Measurements from ENCODE around the gene RBM15.

Gene RBM15

DNA sequence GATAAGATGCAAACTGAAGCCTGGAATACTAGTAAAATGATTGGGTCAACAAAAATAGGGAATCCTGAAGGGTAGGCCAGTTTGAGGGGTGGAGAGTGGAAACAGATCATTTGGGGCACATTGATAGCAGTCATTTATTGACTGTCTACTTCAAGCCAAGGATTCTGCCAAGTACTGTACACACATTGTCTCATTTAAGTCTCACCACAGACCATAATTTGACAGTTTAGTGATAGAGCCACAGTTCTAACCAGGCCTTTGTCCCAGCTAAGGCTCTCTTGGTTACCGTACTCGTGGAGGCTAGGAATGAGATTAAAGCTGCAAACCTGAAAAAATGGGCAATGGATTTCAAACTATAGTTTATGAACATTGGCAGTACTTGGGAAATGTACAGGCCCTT is 11.2 kb downstream of the RBM15 start:
- DNase-seq: no peak

DNA sequence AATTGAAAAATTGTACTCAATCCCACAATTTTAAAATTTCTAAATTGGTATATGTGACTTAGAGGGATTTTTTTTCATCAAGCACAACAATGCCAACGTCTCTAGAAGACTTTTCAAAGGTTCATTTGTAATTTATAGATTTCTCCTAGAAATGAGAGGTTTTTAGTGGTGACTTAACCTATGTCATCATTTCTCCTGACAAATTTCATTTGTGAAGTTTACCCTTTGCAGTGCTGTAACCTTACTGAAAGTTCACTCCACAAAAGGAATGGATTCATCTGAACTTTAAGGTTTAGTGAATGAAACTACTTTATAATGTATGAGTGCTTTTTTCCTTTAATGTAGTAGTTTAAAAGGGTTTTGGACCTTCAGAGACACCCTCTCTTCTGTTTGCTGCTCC is 16.1 kb downstream of the RBM15 start:
- DNase-seq: no peak

DNA sequence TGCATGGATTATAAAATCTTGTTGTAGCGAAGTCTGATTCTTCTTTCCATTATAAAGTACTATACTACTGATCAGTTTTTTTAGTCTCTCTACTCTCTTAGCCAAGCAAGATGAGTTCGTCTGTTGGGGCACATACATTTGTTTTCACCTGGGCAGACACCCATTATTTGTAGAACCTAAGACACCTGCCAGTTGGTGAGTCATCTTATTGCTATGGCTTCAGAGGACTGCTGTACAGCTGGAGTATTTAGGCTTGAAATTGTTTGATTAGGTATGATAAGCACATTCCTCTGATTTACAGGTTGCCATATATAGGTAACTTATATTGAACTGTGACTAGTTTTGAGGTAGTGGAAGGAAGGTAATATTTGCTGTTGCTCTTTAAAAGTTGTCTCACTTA is 17.2 kb downstream of the RBM15 start:
- no peak for DNase-seq

- DNase-seq: no peak
These were observed 21.3 kb downstream of the RBM15 start for GRCh38 chr1:110360431-110360830.

- no peak for DNase-seq
These were observed 22.7 kb downstream of the RBM15 start for GRCh38 chr1:110361856-110362255.

- DNase-seq: no peak
These were observed 25.0 kb downstream of the RBM15 start for GRCh38 chr1:110364221-110364620.

GRCh38 chr1:110370827-110371226 is 31.6 kb downstream of the RBM15 start:
- DNase-seq: no peak

DNA sequence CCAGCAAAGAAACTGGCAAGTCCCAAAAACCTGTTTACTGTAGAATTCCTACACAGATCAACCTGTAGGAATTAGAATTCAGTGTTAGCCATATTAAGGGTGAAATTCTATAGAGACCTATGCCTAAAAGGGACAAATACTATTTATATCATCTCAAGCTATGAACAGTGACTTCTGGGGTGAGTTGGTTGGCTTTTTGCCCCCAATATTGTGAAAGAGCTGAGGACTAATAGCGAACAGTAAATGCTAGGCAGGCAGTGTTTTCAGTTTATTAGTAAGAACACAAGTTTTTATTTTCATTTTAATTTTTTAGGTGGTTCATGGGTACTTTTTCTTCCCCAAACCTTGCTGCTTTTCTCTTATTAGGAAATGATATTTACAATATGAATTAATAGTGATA is 36.3 kb downstream of the RBM15 start:
- no peak for DNase-seq

DNA sequence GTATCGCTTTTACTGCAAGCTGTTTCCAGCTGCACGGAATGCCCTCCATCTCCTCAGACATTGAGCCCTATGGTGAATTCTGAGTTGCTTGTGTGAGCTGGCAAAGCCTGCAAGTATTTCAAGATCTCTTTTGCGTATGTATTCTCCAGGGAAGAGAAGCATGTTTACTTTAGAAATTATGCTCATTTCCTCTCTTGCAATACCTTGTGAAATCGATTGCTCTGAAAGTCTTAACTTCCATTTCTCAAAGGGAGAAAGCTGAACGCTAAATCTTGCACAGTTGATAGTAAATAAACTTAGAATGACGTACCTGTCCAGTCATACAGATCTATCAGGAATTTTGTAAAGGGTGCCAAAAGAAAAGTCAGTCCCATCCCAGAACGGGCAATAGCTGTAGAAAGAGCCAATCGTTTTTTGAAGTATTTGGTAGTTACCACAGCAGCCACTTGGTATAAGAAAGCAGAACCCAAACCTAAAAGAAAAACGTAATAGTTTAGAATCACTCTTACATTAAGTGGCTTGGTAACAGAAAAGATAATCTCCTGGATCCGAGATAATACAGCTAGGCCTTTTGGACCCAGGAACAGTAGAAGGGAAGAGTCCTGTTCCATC is 41.6 kb downstream of the RBM15 start:
- peak in 1 of 2 donors; percentile 26 for DNase-seq

- DNase-seq: no peak
These were observed 44.2 kb downstream of the RBM15 start for GRCh38 chr1:110383251-110383990.

DNA sequence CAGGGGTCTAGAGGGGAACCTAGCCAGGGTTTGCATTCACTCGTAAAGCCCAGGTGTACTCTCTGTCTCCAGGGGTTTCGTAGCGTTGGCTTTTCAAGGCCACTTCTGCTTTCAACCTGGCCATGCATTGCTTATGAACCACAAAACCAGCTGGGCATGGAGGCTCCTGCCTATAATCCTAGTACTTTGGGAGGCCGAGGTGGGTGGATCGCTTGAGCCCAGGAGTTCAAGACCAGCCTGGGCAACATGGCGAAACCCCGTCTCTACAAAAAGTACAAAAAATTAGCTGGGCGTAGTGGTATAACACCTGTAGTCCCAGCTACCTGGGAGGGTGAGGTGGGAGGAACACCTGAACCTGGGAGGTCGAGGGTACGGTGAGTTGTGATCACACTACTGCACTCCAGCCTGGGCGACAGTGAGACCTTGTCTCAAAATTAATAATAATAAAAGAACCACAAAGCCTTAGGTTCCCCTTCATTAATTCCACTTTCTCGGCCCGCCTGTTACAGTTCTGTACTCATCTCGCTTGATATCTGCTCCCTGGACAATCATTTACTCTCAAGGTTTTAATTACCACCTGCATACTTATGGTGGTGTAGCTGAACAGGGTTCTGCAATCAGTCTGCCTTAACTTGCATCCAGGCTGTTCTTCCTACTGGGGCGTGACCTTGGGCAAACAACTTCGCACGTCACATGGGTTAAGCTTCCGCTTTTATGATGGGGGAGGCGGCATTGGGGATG is 45.6 kb downstream of the RBM15 start:
- peak in 1 of 2 donors; percentile 79 for DNase-seq

DNA sequence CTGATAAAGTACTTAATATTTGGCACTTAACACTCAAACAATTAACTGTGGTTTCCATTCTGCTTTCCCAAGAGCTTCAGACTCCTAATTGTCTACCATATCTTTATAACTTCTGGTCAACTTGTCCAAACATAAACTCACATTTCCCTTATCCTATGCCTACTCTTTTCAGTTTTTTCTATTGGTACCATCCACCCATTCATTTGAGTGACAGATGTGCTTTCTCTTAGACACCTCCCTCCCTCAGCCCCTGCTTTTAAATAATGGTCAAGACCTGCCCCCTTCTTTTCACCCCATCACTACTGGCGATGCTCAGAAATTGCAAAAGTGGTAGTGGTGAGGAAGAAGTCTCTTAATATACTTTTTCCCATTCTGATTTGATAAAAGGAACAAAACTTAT is 46.2 kb downstream of the RBM15 start:
- no peak for DNase-seq

DNA sequence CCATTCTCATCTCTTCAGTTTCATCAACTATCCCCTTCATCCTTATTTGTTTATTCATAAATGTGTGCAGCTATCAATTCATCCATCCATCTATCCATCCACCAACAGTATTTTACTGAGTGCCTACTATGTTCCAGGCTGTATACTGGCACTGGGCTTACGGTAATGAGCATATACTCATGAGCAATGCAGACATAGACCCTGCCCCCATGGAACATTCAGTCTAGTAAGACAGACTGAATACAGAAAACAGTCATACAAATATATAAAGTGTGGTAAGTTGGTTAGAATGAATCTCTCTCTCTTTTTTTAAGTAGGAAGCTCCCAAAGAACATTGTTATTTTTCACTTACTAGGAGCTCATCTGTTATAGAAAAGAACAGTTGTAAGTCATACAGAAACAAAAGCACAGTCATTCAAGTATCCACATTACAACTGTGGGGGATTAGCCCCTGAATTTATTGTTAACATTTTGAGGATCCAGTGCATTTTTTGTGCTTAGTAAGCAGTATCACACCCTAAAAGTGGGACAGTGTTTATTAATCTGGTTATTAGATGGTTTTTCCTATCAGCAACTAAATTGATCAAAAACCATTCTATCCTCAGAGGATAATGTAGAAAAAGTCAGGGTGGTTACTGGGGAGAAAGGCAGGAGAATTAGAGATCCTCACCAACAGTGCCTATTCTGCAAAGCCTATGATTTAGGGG is 48.0 kb downstream of the RBM15 start:
- no peak for DNase-seq

DNA sequence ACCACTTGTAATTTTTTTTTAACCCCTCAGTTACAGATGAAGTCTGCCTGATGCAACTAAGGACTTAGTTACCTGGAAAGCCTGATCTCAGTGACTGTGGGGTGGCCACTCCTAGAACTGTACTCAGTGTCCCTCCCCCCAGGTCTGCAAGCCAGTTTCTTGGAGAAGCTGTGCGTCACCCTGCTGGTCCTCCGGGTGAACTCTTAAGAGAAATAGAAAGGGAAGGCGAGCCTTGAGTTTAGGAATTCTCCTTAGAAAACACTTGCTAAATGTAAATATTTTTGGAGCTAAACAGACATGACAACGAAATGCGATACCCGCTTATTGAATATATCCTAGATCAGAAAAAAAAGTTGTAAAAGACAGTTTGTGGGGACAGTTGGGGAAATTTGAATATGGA is 50.9 kb downstream of the RBM15 start:
- no peak for DNase-seq

DNA sequence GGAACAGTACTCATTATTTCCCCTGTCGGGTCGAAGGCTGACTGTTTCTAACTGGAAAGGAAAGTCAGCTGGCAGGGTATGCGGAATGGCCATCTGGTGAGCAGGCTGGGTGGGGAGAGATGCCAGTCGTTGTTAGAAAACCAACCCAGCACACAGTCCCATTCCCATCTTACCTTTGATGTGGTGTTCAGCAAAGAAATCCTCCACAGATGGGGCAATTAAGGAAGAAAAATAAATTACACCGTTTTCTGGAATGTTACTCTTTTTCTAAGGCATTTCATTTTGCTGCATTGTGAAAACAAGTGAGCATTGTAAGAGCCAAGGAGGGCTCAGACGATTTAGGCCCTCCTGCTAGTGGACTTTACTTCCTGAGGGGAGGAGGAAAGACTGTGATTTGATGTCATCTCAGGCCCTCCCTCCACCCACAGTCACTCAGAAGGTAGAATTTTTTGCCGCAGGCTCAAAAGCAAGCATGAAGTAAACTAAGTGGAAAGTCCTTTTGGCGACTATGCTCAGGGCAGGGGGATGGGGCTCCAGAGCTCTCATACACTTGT is 51.6 kb downstream of the RBM15 start, which contains the start of gene SLC16A4:
TSS of gene SLC16A4 (minus strand) at position 335 of the 554 bp plus-strand sequence. CDS start 1,703 bp downstream, outside the sequence.
- DNase-seq: no peak

- no peak for DNase-seq
These were observed 54.1 kb downstream of the RBM15 start for GRCh38 chr1:110393286-110393685.

- DNase-seq: no peak
These were observed 54.7 kb downstream of the RBM15 start for GRCh38 chr1:110393691-110394492.

- no peak for DNase-seq
These were observed 55.3 kb downstream of the RBM15 start for GRCh38 chr1:110394493-110394820.
